ENCODE results near the gene GIPC1. TPM values are rescaled to one million over a fixed set of nuclear protein-coding genes. Genes with fewer than 3 reads are reported as not detected.
"Not testable (repeated sequence)": the region's sequence is repeated elsewhere in the genome, so short reads cannot be mapped to it uniquely, and the experiment has no call there.

GIPC1 gene
- total RNA-seq, 6 experiments from 2014 or later: 25.2 to 63.5 (median 29.8) TPM

- DNase-seq (no peak), ATAC-seq (no peak)
- Histone ChIP-seq H3K27me3 (no peaks in the 10 kb centered on the region), H3K4me3 (no peak overlapping the region), H3K27ac (no peak overlapping the region), H3K36me3 (peaks cover 0 to 19% (median 7%) of the 10 kb centered on the region in 4 donors), H3K9me3 (no peaks in the 10 kb centered on the region), H3K4me1 (no peaks in the 10 kb centered on the region)
- 90% methylated on average over 2 of the region's 2 CpGs for WGBS (ENCODE audit: insufficient coverage, low coverage, low lambda C conversion rate, missing lambda C conversion rate)
- intact Hi-C loops (cut with DNase I): no loop called here
- TF ChIP-seq, protein P1, sequence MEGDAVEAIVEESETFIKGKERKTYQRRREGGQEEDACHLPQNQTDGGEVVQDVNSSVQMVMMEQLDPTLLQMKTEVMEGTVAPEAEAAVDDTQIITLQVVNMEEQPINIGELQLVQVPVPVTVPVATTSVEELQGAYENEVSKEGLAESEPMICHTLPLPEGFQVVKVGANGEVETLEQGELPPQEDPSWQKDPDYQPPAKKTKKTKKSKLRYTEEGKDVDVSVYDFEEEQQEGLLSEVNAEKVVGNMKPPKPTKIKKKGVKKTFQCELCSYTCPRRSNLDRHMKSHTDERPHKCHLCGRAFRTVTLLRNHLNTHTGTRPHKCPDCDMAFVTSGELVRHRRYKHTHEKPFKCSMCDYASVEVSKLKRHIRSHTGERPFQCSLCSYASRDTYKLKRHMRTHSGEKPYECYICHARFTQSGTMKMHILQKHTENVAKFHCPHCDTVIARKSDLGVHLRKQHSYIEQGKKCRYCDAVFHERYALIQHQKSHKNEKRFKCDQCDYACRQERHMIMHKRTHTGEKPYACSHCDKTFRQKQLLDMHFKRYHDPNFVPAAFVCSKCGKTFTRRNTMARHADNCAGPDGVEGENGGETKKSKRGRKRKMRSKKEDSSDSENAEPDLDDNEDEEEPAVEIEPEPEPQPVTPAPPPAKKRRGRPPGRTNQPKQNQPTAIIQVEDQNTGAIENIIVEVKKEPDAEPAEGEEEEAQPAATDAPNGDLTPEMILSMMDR (IDR thresholded peaks at IDR 0.05): no peak
- TF ChIP-seq POLR2A (IDR thresholded peaks at IDR 0.05): no peak
Observed at GRCh38 chr19:14460935-14461334, 35.0 kb downstream of the GIPC1 start.

DNA sequence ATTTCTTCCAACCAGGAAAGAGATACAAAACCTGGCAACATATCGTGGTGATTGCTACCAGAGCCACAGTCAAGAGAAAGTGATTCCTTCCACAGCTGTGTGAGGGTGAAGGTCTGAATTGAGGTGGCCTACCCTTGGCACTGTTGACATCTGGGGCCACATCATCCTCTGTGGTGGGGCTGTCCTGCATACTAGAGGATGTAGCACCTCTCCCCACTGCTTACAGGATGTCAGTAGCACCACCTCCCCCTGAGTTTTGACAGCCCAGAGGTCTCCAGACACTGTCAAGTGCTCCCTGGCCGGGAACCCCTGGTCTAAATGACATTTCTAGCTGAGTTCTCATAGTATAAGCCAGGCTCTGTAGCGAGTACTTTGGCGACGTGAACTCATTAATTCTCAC is 36.2 kb downstream of the GIPC1 start:
- Histone ChIP-seq H3K27ac (no peak overlapping the region), H3K36me3 (peaks cover 0 to 19% (median 7%) of the 10 kb centered on the region in 4 donors), H3K9me3 (no peaks in the 10 kb centered on the region), H3K27me3 (no peaks in the 10 kb centered on the region), H3K4me1 (no peaks in the 10 kb centered on the region), H3K4me3 (no peak overlapping the region)
- 25% methylated on average over 1 of the region's 5 CpGs for WGBS (ENCODE audit: insufficient coverage, low coverage, low lambda C conversion rate, missing lambda C conversion rate)
- ATAC-seq (peak in 3 of 4 donors; percentile 36 to 59 (median 58)), DNase-seq (no peak)
- intact Hi-C loops (cut with DNase I): no loop called here
- no peak for TF ChIP-seq POLR2A (IDR thresholded peaks at IDR 0.05)
- TF ChIP-seq, protein P1 (IDR thresholded peaks at IDR 0.05): no peak

GRCh38 chr19:14452303-14452702 is 43.6 kb downstream of the GIPC1 start:
- H3K4me1 ChIP-seq; H3K27ac ChIP-seq; H3K27me3 ChIP-seq; H3K4me3 ChIP-seq; DNase-seq; ATAC-seq; H3K9me3 ChIP-seq; intact Hi-C loops (cut with DNase I): not testable (repeated sequence)
- H3K36me3 ChIP-seq: peaks cover 0 to 37% (median 5%) of the 10 kb centered on the region in 4 donors
- 92% methylated on average over 2 of the region's 3 CpGs for WGBS (ENCODE audit: insufficient coverage, low coverage, low lambda C conversion rate, missing lambda C conversion rate)

DNA sequence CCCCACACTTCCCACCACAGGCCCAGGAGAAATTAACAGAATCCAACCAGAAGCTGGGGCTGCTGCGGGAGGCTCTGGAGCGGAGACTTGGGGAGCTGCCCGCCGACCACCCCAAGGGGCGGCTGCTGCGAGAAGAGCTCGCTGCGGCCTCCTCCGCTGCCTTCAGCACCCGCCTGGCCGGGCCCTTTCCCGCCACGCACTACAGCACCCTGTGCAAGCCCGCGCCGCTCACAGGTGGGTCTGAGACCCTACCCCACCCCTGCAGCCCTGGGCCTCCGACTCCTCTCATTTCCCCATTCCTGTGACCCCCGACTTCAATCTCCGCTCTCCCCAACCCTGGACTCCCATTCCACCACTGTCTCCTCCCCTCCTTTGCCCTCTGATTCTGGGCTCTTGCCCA is 45.1 kb downstream of the GIPC1 start:
- intact Hi-C loops (cut with DNase I): no loop called here
- 100% methylated on average over 4 of the region's 19 CpGs for WGBS (ENCODE audit: insufficient coverage, low coverage, low lambda C conversion rate, missing lambda C conversion rate)
- Histone ChIP-seq H3K36me3 (peaks cover 0 to 52% (median 10%) of the 10 kb centered on the region in 4 donors), H3K27me3 (no peaks in the 10 kb centered on the region), H3K4me1 (no peaks in the 10 kb centered on the region), H3K9me3 (no peaks in the 10 kb centered on the region), H3K4me3 (no peak overlapping the region), H3K27ac (no peak overlapping the region)
- ATAC-seq: peak in 1 of 4 donors; percentile 40
- no peak for DNase-seq
- no peak for TF ChIP-seq POLR2A (IDR thresholded peaks at IDR 0.05)
- TF ChIP-seq, protein P1 (IDR thresholded peaks at IDR 0.05): no peak

DNA sequence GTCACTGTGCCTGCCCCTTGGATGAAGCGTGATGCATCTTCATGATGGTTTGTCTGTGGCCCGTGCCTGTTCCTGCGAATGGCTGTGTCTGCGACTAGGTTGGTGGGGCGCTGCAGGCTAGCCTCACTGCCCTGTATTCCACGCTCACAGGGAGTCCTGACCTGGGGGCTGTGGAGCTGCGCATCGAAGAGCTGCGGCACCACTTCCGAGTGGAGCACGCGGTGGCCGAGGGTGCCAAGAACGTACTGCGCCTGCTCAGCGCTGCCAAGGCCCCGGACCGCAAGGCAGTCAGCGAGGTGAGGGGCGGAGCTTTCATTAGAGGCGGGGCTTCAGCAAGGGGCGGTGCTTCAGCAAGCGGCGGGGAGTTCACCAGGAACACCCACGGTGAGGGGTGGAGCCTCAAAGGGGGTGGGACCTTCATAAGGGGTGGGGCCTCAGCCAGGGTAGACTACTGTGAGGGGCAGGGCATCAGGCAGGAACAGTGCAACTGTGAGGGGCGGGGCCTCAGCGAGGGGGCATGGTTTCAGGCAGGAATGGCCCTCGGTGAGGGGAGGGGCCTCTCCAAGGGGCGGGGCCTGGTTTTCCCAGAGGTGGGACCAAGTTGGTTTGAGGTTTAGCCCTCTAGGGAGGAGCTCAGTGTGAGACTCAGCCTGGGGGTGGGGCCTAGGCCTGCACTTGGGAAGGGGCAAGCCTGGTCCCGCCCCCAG is 45.6 kb downstream of the GIPC1 start:
- Histone ChIP-seq H3K27me3 (no peaks in the 10 kb centered on the region), H3K4me1 (no peaks in the 10 kb centered on the region), H3K27ac (no peak overlapping the region), H3K4me3 (no peak overlapping the region), H3K9me3 (no peaks in the 10 kb centered on the region), H3K36me3 (peaks cover 0 to 56% (median 11%) of the 10 kb centered on the region in 4 donors)
- no peak for DNase-seq
- WGBS (ENCODE audit: insufficient coverage, low coverage, low lambda C conversion rate, missing lambda C conversion rate): 76% methylated on average over 14 of the region's 30 CpGs
- TF ChIP-seq, protein P1 (IDR thresholded peaks at IDR 0.05): no peak
- no peak for TF ChIP-seq POLR2A (IDR thresholded peaks at IDR 0.05)
- peak in 2 of 4 donors; percentile 51 for ATAC-seq
- intact Hi-C loops (cut with DNase I): no loop called here

Measured in right lobe of liver (tissue), 6 donors.